ENCODE measurements around the gene RPL38. TPM values are rescaled to one million over a fixed set of nuclear protein-coding genes. Genes with fewer than 3 reads are reported as not detected.
A peak's percentile ranks its signal among the peaks of the same experiment; 100 is the strongest.

Gene RPL38
- total RNA-seq, 1 experiment from 2014 or later, result 3,689 TPM

DNA sequence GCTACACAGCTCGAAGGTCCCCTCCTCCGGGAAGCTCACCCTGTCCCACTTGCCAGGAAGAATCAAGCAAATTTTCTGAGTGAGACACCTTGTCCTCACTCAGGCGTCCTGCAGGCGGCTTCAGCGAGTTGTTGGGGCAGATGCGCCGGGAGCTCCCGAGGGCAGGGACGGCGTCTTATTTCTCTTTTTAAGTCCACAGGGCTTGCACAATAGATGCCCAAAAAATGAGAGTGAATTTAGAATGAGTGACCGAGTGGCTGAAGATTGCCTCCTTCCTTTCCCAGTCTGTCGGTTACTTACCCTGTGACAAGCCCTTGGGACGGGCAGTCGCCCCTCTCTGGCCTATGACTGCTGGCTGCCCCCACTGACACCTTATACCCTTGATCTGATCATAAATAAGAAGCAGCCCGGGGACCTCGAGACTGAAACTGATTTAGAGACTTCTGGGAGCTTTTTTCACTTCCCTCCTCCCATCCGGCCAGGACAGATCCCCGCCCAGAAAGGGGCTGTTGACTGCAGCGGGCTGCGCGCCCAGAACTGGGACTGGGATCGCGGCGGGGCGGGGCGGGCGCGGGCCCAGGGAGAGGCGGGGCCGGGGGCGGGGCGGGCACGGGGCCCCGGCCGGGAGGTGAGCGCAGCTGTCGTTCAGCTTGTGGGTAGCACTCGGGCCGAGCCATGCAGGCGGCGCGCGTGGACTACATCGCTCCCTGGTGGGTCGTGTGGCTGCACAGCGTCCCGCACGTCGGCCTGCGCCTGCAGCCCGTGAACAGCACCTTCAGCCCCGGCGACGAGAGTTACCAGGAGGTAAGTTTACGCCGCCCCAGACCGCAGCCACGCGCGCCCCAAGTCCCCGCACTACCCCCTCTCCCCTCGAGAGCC lies 9.7 kb downstream of the RPL38 start, which contains the start of gene TTYH2:
Gene TTYH2, plus strand, starts transcription at position 659 of the 879 bp plus-strand sequence. Its CDS starts 17 bp downstream, at position 676.
- Histone ChIP-seq H4K20me1 (ENCODE audit: low read length) (peaks cover 24% of the 10 kb centered on the region), H3K36me3 (ENCODE audit: low read depth, low read length) (peaks cover 27% of the 10 kb centered on the region), H3K79me2 (ENCODE audit: low read length) (peaks cover 9% of the 10 kb centered on the region), H3K4me3 (ENCODE audit: low read length) (peak within 1 kb of the TSS; percentile 72), H3K4me2 (ENCODE audit: low read length) (peak within 1 kb of the TSS; percentile 88), H3K27me3 (ENCODE audit: low read length) (no peaks in the 10 kb centered on the region), H3K9me2 (replicated peaks; ENCODE audit: low read length) (no peaks in the 10 kb centered on the region), H3F3A (ENCODE audit: low read length, unreplicated experiment) (peaks cover 20% of the 10 kb centered on the region), H3K27ac (ENCODE audit: low read length) (peak within 1 kb of the TSS; percentile 48), H3K9ac (ENCODE audit: low read length) (peak within 1 kb of the TSS; percentile 57), H2AFZ (ENCODE audit: low read length) (peak within 1 kb of the TSS; percentile 85), H3K4me1 (ENCODE audit: insufficient read depth, low read length) (peaks cover 36% of the 10 kb centered on the region), H3K9me3 (ENCODE audit: low read length) (no peaks in the 10 kb centered on the region)
- POLR2A ChIA-PET (ENCODE audit: unreplicated experiment), result interaction anchor here (0.5 to 0.6 kb wide), 2 partner anchors 356 to 1156 kb away, joined by 3 read pairs; no protein-coding TSS in a partner anchor
- CTCF ChIA-PET, result interaction anchor here (0.8 to 1.6 kb wide), 6 partner anchors 14 to 148 kb away, joined by 3 to 13 read pairs (median 7); partner anchors contain the start of gene BTBD17
- DNase-seq, result peak; percentile 93
- intact Hi-C loops (cut with micrococcal nuclease), result loop anchor here (5.0 kb wide), 3 partner anchors 69 to 219 kb away; partner anchors contain the start of genes BTBD17 and GPRC5C
- peak; percentile 65 for ATAC-seq
- TF ChIP-seq EZH2phosphoT487 (IDR thresholded peaks at IDR 0.05; ENCODE audit: borderline replicate concordance, low read length) (no peak), EZH2 (IDR thresholded peaks at IDR 0.05; ENCODE audit: low read length, unreplicated experiment) (no peak)
- TF ChIP-seq, protein P1, sequence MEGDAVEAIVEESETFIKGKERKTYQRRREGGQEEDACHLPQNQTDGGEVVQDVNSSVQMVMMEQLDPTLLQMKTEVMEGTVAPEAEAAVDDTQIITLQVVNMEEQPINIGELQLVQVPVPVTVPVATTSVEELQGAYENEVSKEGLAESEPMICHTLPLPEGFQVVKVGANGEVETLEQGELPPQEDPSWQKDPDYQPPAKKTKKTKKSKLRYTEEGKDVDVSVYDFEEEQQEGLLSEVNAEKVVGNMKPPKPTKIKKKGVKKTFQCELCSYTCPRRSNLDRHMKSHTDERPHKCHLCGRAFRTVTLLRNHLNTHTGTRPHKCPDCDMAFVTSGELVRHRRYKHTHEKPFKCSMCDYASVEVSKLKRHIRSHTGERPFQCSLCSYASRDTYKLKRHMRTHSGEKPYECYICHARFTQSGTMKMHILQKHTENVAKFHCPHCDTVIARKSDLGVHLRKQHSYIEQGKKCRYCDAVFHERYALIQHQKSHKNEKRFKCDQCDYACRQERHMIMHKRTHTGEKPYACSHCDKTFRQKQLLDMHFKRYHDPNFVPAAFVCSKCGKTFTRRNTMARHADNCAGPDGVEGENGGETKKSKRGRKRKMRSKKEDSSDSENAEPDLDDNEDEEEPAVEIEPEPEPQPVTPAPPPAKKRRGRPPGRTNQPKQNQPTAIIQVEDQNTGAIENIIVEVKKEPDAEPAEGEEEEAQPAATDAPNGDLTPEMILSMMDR (conservative IDR thresholded peaks at IDR 0.05; ENCODE audit: low read depth, low read length), result peak; percentile 57; the same call in 1 of the 2 replicates
- BruUV-seq (replicated peaks), result TSS peak; percentile 94

DNA sequence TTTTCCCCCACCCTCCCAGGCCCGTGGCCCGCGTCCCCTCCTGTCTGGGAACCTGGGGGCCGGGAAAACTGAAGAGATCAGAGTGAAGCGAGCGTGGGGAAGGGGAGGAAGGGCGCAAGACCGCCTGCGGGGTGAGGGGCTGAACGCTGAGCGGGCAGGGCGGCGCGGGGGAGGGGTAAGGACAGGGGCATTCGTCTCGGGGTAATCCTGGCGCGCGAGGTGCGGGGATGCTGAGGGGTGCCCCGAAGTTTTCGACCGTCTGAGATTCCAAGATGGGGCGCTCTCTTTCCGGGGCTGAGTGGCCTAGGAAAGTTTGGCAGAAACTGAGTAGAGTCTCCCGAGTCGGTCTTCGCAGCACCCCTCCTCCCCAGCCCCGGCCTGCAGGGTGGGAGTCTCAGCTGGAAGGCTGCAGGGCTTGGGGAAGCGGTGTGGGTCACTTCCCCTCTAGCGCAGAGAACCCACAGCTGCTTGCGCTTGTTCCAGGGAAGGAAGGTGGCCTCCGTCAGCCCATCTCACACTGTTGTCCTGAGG lies 10.4 kb downstream of the RPL38 start:
- Histone ChIP-seq H3K9me2 (replicated peaks; ENCODE audit: low read length) (no peaks in the 10 kb centered on the region), H3K9ac (ENCODE audit: low read length) (peak overlapping the region; percentile 55), H3K27ac (ENCODE audit: low read length) (no peak overlapping the region), H3K4me1 (ENCODE audit: insufficient read depth, low read length) (peaks cover 33% of the 10 kb centered on the region), H4K20me1 (ENCODE audit: low read length) (peaks cover 16% of the 10 kb centered on the region), H3K36me3 (ENCODE audit: low read depth, low read length) (peaks cover 20% of the 10 kb centered on the region), H3F3A (ENCODE audit: low read length, unreplicated experiment) (peaks cover 17% of the 10 kb centered on the region), H3K4me2 (ENCODE audit: low read length) (peak overlapping the region; percentile 86), H3K9me3 (ENCODE audit: low read length) (no peaks in the 10 kb centered on the region), H3K79me2 (ENCODE audit: low read length) (0 out of 2 replicates have a peak, but pooled peaks cover 6% of the 10 kb centered on the region), H2AFZ (ENCODE audit: low read length) (peak overlapping the region; percentile 71), H3K4me3 (ENCODE audit: low read length) (peak overlapping the region; percentile 72), H3K27me3 (ENCODE audit: low read length) (no peaks in the 10 kb centered on the region)
- intact Hi-C loops (cut with micrococcal nuclease), result loop anchor here (5.0 kb wide), 3 partner anchors 68 to 218 kb away; partner anchors contain the start of genes BTBD17 and GPRC5C
- CTCF ChIA-PET, result interaction anchor here (1.2 to 1.6 kb wide), 4 partner anchors 14 to 84 kb away, joined by 3 to 13 read pairs (median 7); no protein-coding TSS in a partner anchor
- BruUV-seq (replicated peaks), result no TSS peak
- POLR2A ChIA-PET (ENCODE audit: unreplicated experiment), result interaction anchor here (0.6 kb wide), 1 partner anchor 356 kb away, joined by 3 read pairs; no protein-coding TSS in a partner anchor
- DNase-seq (no peak), ATAC-seq (no peak)
- TF ChIP-seq EZH2phosphoT487 (IDR thresholded peaks at IDR 0.05; ENCODE audit: borderline replicate concordance, low read length) (no peak), EZH2 (IDR thresholded peaks at IDR 0.05; ENCODE audit: low read length, unreplicated experiment) (no peak)
- TF ChIP-seq, protein P1 (conservative IDR thresholded peaks at IDR 0.05; ENCODE audit: low read depth, low read length), result no peak
